ENCODE data around the gene SRPK2. TPM values are rescaled to one million over a fixed set of nuclear protein-coding genes. Genes with fewer than 3 reads are reported as not detected.
"Not testable (repeated sequence)": the region's sequence is repeated elsewhere in the genome, so short reads cannot be mapped to it uniquely, and the experiment has no call there.

Gene SRPK2
- total RNA-seq = 10 to 100 TPM; 48.5 to 53.6 TPM

- Mint-ChIP-seq H3K9me3 (no peaks in the 10 kb centered on the region), H3K4me3 (peak within 1 kb of the TSS; percentile 98), H3K4me1 (peaks cover 24% of the 10 kb centered on the region), H3K27ac (peak within 1 kb of the TSS; percentile 96), H3K36me3 (ENCODE audit: low read depth) (peaks cover 11% of the 10 kb centered on the region), H3K27me3 (peaks cover 6% of the 10 kb centered on the region)
- DNase-seq = peak; percentile 80
- ChIA-PET CTCF (no interaction called here), POLR2A (interaction anchor here (0.6 kb wide), 2 partner anchors 178 to 321 kb away, joined by 3 to 5 read pairs; no protein-coding TSS in a partner anchor)
These were observed at the start of gene SRPK2 for GRCh38 chr7:105388356-105389087. SRPK2 (minus strand) TSS chr7:105388921.

- no peaks in the 10 kb centered on the region for H3K9me3 Mint-ChIP-seq
- POLR2A ChIA-PET = no interaction called here
- CTCF ChIA-PET = interaction anchor here (0.7 kb wide), 1 partner anchor 23 kb away, joined by 3 read pairs; no protein-coding TSS in a partner anchor
- H3K36me3 Mint-ChIP-seq (ENCODE audit: low read depth) = no peaks in the 10 kb centered on the region
- H3K4me3 Mint-ChIP-seq = no peak overlapping the region
- H3K4me1 Mint-ChIP-seq = no peaks in the 10 kb centered on the region
- H3K27me3 Mint-ChIP-seq = no peaks in the 10 kb centered on the region
- no peak for DNase-seq
- no peak overlapping the region for H3K27ac Mint-ChIP-seq
These were observed 49.5 kb upstream of the SRPK2 start for GRCh38 chr7:105438254-105438653.

- DNase-seq; POLR2A ChIA-PET; H3K36me3 Mint-ChIP-seq (ENCODE audit: low read depth); H3K27me3 Mint-ChIP-seq; H3K9me3 Mint-ChIP-seq; H3K4me1 Mint-ChIP-seq; H3K27ac Mint-ChIP-seq; H3K4me3 Mint-ChIP-seq: not testable (repeated sequence)
- CTCF ChIA-PET = interaction anchor here (1.0 kb wide), 1 partner anchor 11 kb away, joined by 3 read pairs; no protein-coding TSS in a partner anchor
These were observed 48.6 kb upstream of the SRPK2 start for GRCh38 chr7:105437356-105437755.

GRCh38 chr7:105429746-105430612, 41.3 kb upstream of the SRPK2 start:
- Mint-ChIP-seq H3K36me3 (ENCODE audit: low read depth) (no peaks in the 10 kb centered on the region), H3K27me3 (no peaks in the 10 kb centered on the region), H3K9me3 (no peaks in the 10 kb centered on the region), H3K4me3 (no peak overlapping the region), H3K27ac (no peak overlapping the region), H3K4me1 (no peaks in the 10 kb centered on the region)
- ChIA-PET CTCF (interaction anchor here (0.6 to 2.1 kb wide), 11 partner anchors 9 to 446 kb away, joined by 3 to 10 read pairs (median 5); no protein-coding TSS in a partner anchor), POLR2A (interaction anchor here (0.6 kb wide), 1 partner anchor 16 kb away, joined by 4 read pairs; no protein-coding TSS in a partner anchor)
- DNase-seq = peak; percentile 72

GRCh38 chr7:105426606-105427146, 38.0 kb upstream of the SRPK2 start:
- Mint-ChIP-seq H3K9me3 (no peaks in the 10 kb centered on the region), H3K36me3 (ENCODE audit: low read depth) (no peaks in the 10 kb centered on the region), H3K4me3 (no peak overlapping the region), H3K27ac (no peak overlapping the region), H3K27me3 (no peaks in the 10 kb centered on the region), H3K4me1 (no peaks in the 10 kb centered on the region)
- CTCF ChIA-PET = interaction anchor here (0.8 kb wide), 2 partner anchors 10 to 79 kb away, joined by 3 to 4 read pairs; no protein-coding TSS in a partner anchor
- DNase-seq = no peak
- POLR2A ChIA-PET = no interaction called here

GRCh38 chr7:105423987-105424386, 35.3 kb upstream of the SRPK2 start:
- Mint-ChIP-seq H3K9me3 (no peaks in the 10 kb centered on the region), H3K36me3 (ENCODE audit: low read depth) (no peaks in the 10 kb centered on the region), H3K27ac (no peak overlapping the region), H3K4me1 (no peaks in the 10 kb centered on the region), H3K4me3 (no peak overlapping the region), H3K27me3 (no peaks in the 10 kb centered on the region)
- DNase-seq = no peak
- ChIA-PET POLR2A (no interaction called here), CTCF (interaction anchor here (0.6 kb wide), 1 partner anchor 184 kb away, joined by 3 read pairs; no protein-coding TSS in a partner anchor)

- ChIA-PET CTCF (interaction anchor here (0.7 to 1.4 kb wide), 2 partner anchors 12 to 129 kb away, joined by 3 to 4 read pairs; no protein-coding TSS in a partner anchor), POLR2A (interaction anchor here (0.7 kb wide), 1 partner anchor 16 kb away, joined by 4 read pairs; no protein-coding TSS in a partner anchor)
- Mint-ChIP-seq H3K4me3 (no peak overlapping the region), H3K36me3 (ENCODE audit: low read depth) (no peaks in the 10 kb centered on the region), H3K27ac (no peak overlapping the region), H3K4me1 (peaks cover 3% of the 10 kb centered on the region), H3K27me3 (no peaks in the 10 kb centered on the region), H3K9me3 (no peaks in the 10 kb centered on the region)
- no peak for DNase-seq
These were observed 25.2 kb upstream of the SRPK2 start for GRCh38 chr7:105413887-105414437.

GRCh38 chr7:105410774-105411173, 22.1 kb upstream of the SRPK2 start:
- H3K27ac Mint-ChIP-seq; CTCF ChIA-PET; H3K27me3 Mint-ChIP-seq; H3K4me1 Mint-ChIP-seq; H3K9me3 Mint-ChIP-seq; H3K36me3 Mint-ChIP-seq (ENCODE audit: low read depth); H3K4me3 Mint-ChIP-seq; DNase-seq; POLR2A ChIA-PET: not testable (repeated sequence)

GRCh38 chr7:105409775-105410174, 21.1 kb upstream of the SRPK2 start:
- H3K9me3 Mint-ChIP-seq; DNase-seq; POLR2A ChIA-PET; H3K27ac Mint-ChIP-seq; H3K36me3 Mint-ChIP-seq (ENCODE audit: low read depth); H3K4me1 Mint-ChIP-seq; H3K27me3 Mint-ChIP-seq; H3K4me3 Mint-ChIP-seq: not testable (repeated sequence)
- CTCF ChIA-PET = interaction anchor here (0.6 to 1.0 kb wide), 2 partner anchors 13 to 549 kb away, joined by 3 read pairs; no protein-coding TSS in a partner anchor

- CTCF ChIA-PET = interaction anchor here (0.6 kb wide), 1 partner anchor 550 kb away, joined by 3 read pairs; no protein-coding TSS in a partner anchor
- Mint-ChIP-seq H3K36me3 (ENCODE audit: low read depth) (no peaks in the 10 kb centered on the region), H3K4me1 (peaks cover 3% of the 10 kb centered on the region), H3K27me3 (no peaks in the 10 kb centered on the region), H3K27ac (no peak overlapping the region), H3K4me3 (no peak overlapping the region), H3K9me3 (no peaks in the 10 kb centered on the region)
- no peak for DNase-seq
- POLR2A ChIA-PET = no interaction called here
These were observed 20.2 kb upstream of the SRPK2 start for GRCh38 chr7:105408791-105409410.

- CTCF ChIA-PET = interaction anchor here (1.3 kb wide), 1 partner anchor 11 kb away, joined by 4 read pairs; no protein-coding TSS in a partner anchor
- Mint-ChIP-seq H3K9me3 (no peaks in the 10 kb centered on the region), H3K4me3 (no peak overlapping the region), H3K36me3 (ENCODE audit: low read depth) (no peaks in the 10 kb centered on the region), H3K27me3 (no peaks in the 10 kb centered on the region), H3K4me1 (no peaks in the 10 kb centered on the region), H3K27ac (no peak overlapping the region)
- no peak for DNase-seq
- POLR2A ChIA-PET = no interaction called here
These were observed 14.4 kb upstream of the SRPK2 start for GRCh38 chr7:105403128-105403527.

Measured in activated CD4-positive, alpha-beta T cell treated with anti-CD3 and anti-CD28 coated beads, Interleukin-2, amount 10 ng/mL, durations not matched to agents 7 days and 5 days (primary cell).